Keratinocyte (primary cell): Measurements from ENCODE around the gene P2RX1. TPM values are rescaled to one million over a fixed set of nuclear protein-coding genes. Genes with fewer than 3 reads are reported as not detected.

Experiments used
- DNase-seq: peaks from one replicate; pipeline ENCODE4 v3.0.0-alpha.2; 2011; ENCODE audit warnings: low read depth, missing footprints, low spot score
- FAIRE-seq: peaks from 2 replicates; lab custom pipeline; 2011; peaks lifted over from hg19 to GRCh38; lab: Jason Lieb, UNC
- H2AFZ ChIP-seq: 2 replicates; pipeline ENCODE4 v1.6.0; 2012; ENCODE audit warnings: low read length, control low read depth, inconsistent platforms; ENCODE audit not compliant: control insufficient read depth
- H3K27ac ChIP-seq: 2 replicates; pipeline ENCODE4 v1.5.1; 2011; ENCODE audit warnings: low read length; ENCODE audit not compliant: control insufficient read depth, insufficient read depth
- H3K27me3 ChIP-seq: 3 replicates; pipeline ENCODE4 v1.6.0; 2011; ENCODE audit warnings: low read length; ENCODE audit not compliant: control insufficient read depth, insufficient read depth; ENCODE audit errors: extremely low read depth
- H3K36me3 ChIP-seq, 2 experiments: 2 replicates in 1 of 2; 3 replicates in 1 of 2; pipeline ENCODE4 v1.5.1; 2011; ENCODE audit warnings: low read length in 2 of 2, mild to moderate bottlenecking in 1 of 2; ENCODE audit not compliant: control insufficient read depth in 2 of 2, insufficient read depth in 2 of 2; ENCODE audit errors: extremely low read depth in 1 of 2
- H3K4me1 ChIP-seq: 3 replicates; pipeline ENCODE4 v1.5.1; 2011; ENCODE audit warnings: low read length; ENCODE audit not compliant: control insufficient read depth, insufficient read depth; ENCODE audit errors: extremely low read depth
- H3K4me2 ChIP-seq: 3 replicates; pipeline ENCODE4 v1.6.0; 2011; ENCODE audit warnings: low read depth, low read length; ENCODE audit not compliant: control insufficient read depth, insufficient read depth; ENCODE audit errors: extremely low read depth
- H3K4me3 ChIP-seq, 3 experiments: fragments of 200-600 bp in 1 of 3; sonication (generic) in 1 of 3; 2 replicates in 2 of 3; 3 replicates in 1 of 3; pipeline ENCODE4 v1.5.1; 2011 to 2016; ENCODE audit warnings: low read length in 3 of 3, mild to moderate bottlenecking in 3 of 3, control low read depth in 2 of 3, inconsistent platforms in 1 of 3, low read depth in 1 of 3, mixed read lengths in 1 of 3, mixed run types in 1 of 3, moderate library complexity in 1 of 3; ENCODE audit not compliant: control insufficient read depth in 2 of 3, insufficient read depth in 2 of 3; ENCODE audit errors: extremely low read depth in 1 of 3
- H3K79me2 ChIP-seq: 2 replicates; pipeline ENCODE4 v1.6.0; 2012; ENCODE audit warnings: low read length; ENCODE audit not compliant: control insufficient read depth, insufficient read depth
- H3K9ac ChIP-seq: 3 replicates; pipeline ENCODE4 v1.6.0; 2011; ENCODE audit warnings: low read length; ENCODE audit not compliant: control insufficient read depth, insufficient read depth; ENCODE audit errors: extremely low read depth
- H3K9me1 ChIP-seq: 3 replicates; pipeline ENCODE4 v1.6.0; 2011; ENCODE audit warnings: low read length; ENCODE audit not compliant: control insufficient read depth, insufficient read depth; ENCODE audit errors: extremely low read depth
- H3K9me3 ChIP-seq: 2 replicates; pipeline ENCODE4 v1.5.1; 2012; ENCODE audit warnings: low read depth, low read length; ENCODE audit not compliant: control insufficient read depth
- H4K20me1 ChIP-seq: 3 replicates; pipeline ENCODE4 v1.6.0; 2011; ENCODE audit warnings: low read length; ENCODE audit not compliant: control insufficient read depth, insufficient read depth; ENCODE audit errors: extremely low read depth
- CTCF ChIP-seq, 3 experiments: IDR thresholded peaks in 1 of 3; conservative IDR thresholded peaks in 1 of 3; optimal IDR thresholded peaks in 1 of 3; 2 replicates in 2 of 3; 3 replicates in 1 of 3; pipeline versions ENCODE3 to v1.5.1; 2011; ENCODE audit warnings: low read length in 3 of 3, mild to moderate bottlenecking in 3 of 3, moderate library complexity in 2 of 3, control low read depth in 1 of 3, inconsistent platforms in 1 of 3; ENCODE audit not compliant: insufficient read depth in 2 of 3; ENCODE audit errors: extremely low read depth in 1 of 3
- EZH2 ChIP-seq: IDR thresholded peaks from one replicate; pipeline ENCODE4 v1.6.1; 2012; ENCODE audit warnings: inconsistent platforms, mild to moderate bottlenecking, low read length, moderate library complexity
- dilution Hi-C: fragments of 300-500 bp; cut with MboI; formaldehyde crosslinking; loops from one replicate; pipeline ENCODE4 v1.7.0; 2020; ENCODE audit warnings: low sequenced_read_pairs; ENCODE audit not compliant: extremely low pct_ligation_motif_present
- polyA plus RNA-seq, 5 experiments: library from polyadenylated mRNA; depleted of rRNA in 3 of 5; stranded (reverse) in 3 of 5; stranded (forward) in 1 of 5; unstranded in 1 of 5; fragments of >200 nt; gene quantifications; 1 replicate in 1 of 5; 2 replicates in 3 of 5; 3 replicates in 1 of 5; pipeline versions ENCODE4 v1.2.1 to v1.2.3, GENCODE V29; 2011 to 2012; ENCODE audit warnings: missing spikeins in 2 of 5, low read depth in 1 of 5, low replicate concordance in 1 of 5

The P2RX1 gene
- polyA plus RNA-seq, 1 donor (not counting 4 experiments of a cell fraction or from before 2014, with no cell fraction given): not detected

GRCh38 chr17:3956327-3956957, 40.2 kb upstream of the P2RX1 start:
- no peaks in the 10 kb centered on the region for H4K20me1 ChIP-seq
- H2AFZ ChIP-seq: no peak overlapping the region
- H3K9me1 ChIP-seq: no peaks in the 10 kb centered on the region
- no peak overlapping the region for H3K9ac ChIP-seq
- no peaks in the 10 kb centered on the region for H3K36me3 ChIP-seq
- no peak overlapping the region for H3K27ac ChIP-seq
- no peaks in the 10 kb centered on the region for H3K27me3 ChIP-seq
- H3K4me3 ChIP-seq: no peak overlapping the region
- DNase-seq (no peak), FAIRE-seq (no peak)
- dilution Hi-C loops: no loop called here
- TF ChIP-seq EZH2: no peak
- no peak for TF ChIP-seq CTCF (optimal IDR thresholded peaks at IDR 0.05 in 1 of 3, IDR thresholded peaks at IDR 0.05 in 1 of 3, conservative IDR thresholded peaks at IDR 0.05 in 1 of 3; ENCODE audit: extremely low read depth in 1 of 3, insufficient read depth in 2 of 3, low read length in 3 of 3)
- no peaks in the 10 kb centered on the region for H3K4me1 ChIP-seq
- no peaks in the 10 kb centered on the region for H3K79me2 ChIP-seq
- H3K9me3 ChIP-seq: no peaks in the 10 kb centered on the region
- H3K4me2 ChIP-seq: no peak overlapping the region

GRCh38 chr17:3955673-3955988, 39.4 kb upstream of the P2RX1 start:
- TF ChIP-seq EZH2 (no peak), CTCF (optimal IDR thresholded peaks at IDR 0.05 in 1 of 3, IDR thresholded peaks at IDR 0.05 in 1 of 3, conservative IDR thresholded peaks at IDR 0.05 in 1 of 3; ENCODE audit: extremely low read depth in 1 of 3, insufficient read depth in 2 of 3, low read length in 3 of 3) (no peak)
- Histone ChIP-seq H3K4me1 (no peaks in the 10 kb centered on the region), H3K27me3 (no peaks in the 10 kb centered on the region), H3K4me2 (no peak overlapping the region), H3K79me2 (no peaks in the 10 kb centered on the region), H3K27ac (no peak overlapping the region), H3K36me3 (no peaks in the 10 kb centered on the region), H4K20me1 (no peaks in the 10 kb centered on the region), H3K9ac (no peak overlapping the region), H3K4me3 (no peak overlapping the region), H3K9me1 (no peaks in the 10 kb centered on the region), H2AFZ (no peak overlapping the region), H3K9me3 (no peaks in the 10 kb centered on the region)
- dilution Hi-C loops: no loop called here
- FAIRE-seq (no peak), DNase-seq (no peak)
